A549 (cell line): ENCODE results near the gene HOXB8. TPM values are rescaled to one million over a fixed set of nuclear protein-coding genes. Genes with fewer than 3 reads are reported as not detected.

Experiments used
- ATAC-seq, 2 experiments: fragments of 200-7000 bp in 1 of 2; fragments of >200 bp in 1 of 2; cut with Nextera tagmentation in 1 of 2; cut with Tn5 transposase in 1 of 2; 3 replicates each; pipeline versions ENCODE4 v1.8.0 to v1.9.1; 2018 to 2020; ENCODE audit warnings: mild to moderate bottlenecking in 1 of 2, moderate library complexity in 1 of 2
- CTCF ChIA-PET: fragments of 300-600 bp; sonication (Branson Sonifier 250); formaldehyde crosslinking; extraction: SDS; loops from one replicate; lab custom pipeline; 2021; ENCODE audit warnings: antibody characterized with exemption, inconsistent platforms; lab: Yijun Ruan, JAX
- POLR2A ChIA-PET: fragments of 350-600 bp; formaldehyde crosslinking; extraction: SDS; loops from one replicate; lab custom pipeline; 2021; ENCODE audit warnings: antibody characterized with exemption, inconsistent platforms; lab: Yijun Ruan, JAX
- DNase-seq, 2 experiments: peaks; one replicate each; pipeline versions ENCODE4 v3.0.0 to v3.0.0-alpha.2; 2011 to 2016; ENCODE audit warnings: low read depth in 1 of 2, low spot score in 1 of 2
- FAIRE-seq: peaks from 2 replicates; lab custom pipeline; 2011; peaks lifted over from hg19 to GRCh38; lab: Jason Lieb, UNC
- H3K27ac ChIP-seq, 2 experiments: fragments of >200 bp; sonication (Bioruptor Twin); formaldehyde crosslinking; 3 replicates each; pipeline ENCODE4 v1.5.1; 2016 to 2017
- H3K4me1 ChIP-seq: fragments of >200 bp; sonication (Bioruptor Twin); formaldehyde crosslinking; 3 replicates; pipeline ENCODE4 v1.6.1; 2016
- H3K4me2 ChIP-seq: fragments of >200 bp; sonication (Bioruptor Twin); formaldehyde crosslinking; 3 replicates; pipeline ENCODE4 v1.6.1; 2016
- H3K4me3 ChIP-seq: fragments of >200 bp; sonication (Bioruptor Twin); formaldehyde crosslinking; 3 replicates; pipeline ENCODE4 v1.5.1; 2016
- H3K9me3 ChIP-seq: fragments of >200 bp; sonication (Bioruptor Twin); formaldehyde crosslinking; 3 replicates; pipeline ENCODE4 v1.6.1; 2016
- BHLHE40 ChIP-seq: IDR thresholded peaks from 2 replicates; pipeline ENCODE4 v1.6.1; 2012; ENCODE audit warnings: low read depth, low read length, inconsistent platforms
- CBX2 ChIP-seq: fragments of 200-600 bp; sonication (generic); IDR thresholded peaks from 2 replicates; pipeline ENCODE4 v1.6.1; 2016; ENCODE audit warnings: low read depth, mild to moderate bottlenecking, borderline replicate concordance
- CHD2 ChIP-seq: fragments of 150-350 bp; IDR thresholded peaks from 2 replicates; pipeline ENCODE4 v1.6.1; 2014; ENCODE audit warnings: low read length; ENCODE audit not compliant: partially characterized antibody
- EP300 ChIP-seq, 2 experiments: fragments of >200 bp; sonication (Bioruptor Twin); formaldehyde crosslinking; IDR thresholded peaks; 2 replicates in 1 of 2; 3 replicates in 1 of 2; pipeline ENCODE4 v1.6.1; 2016 to 2017
- FOSL2 ChIP-seq, 2 experiments: fragments of 450-650 bp in 1 of 2; fragments of >200 bp in 1 of 2; sonication (Bioruptor Twin) in 1 of 2; formaldehyde crosslinking; IDR thresholded peaks; 2 replicates each; pipeline versions ENCODE4 v1.5.0 to v1.6.1; 2016 to 2020; ENCODE audit warnings: mild to moderate bottlenecking in 1 of 2, moderate library complexity in 1 of 2
- GATA3 ChIP-seq: IDR thresholded peaks from 2 replicates; pipeline ENCODE4 v1.6.1; 2012; ENCODE audit warnings: borderline replicate concordance
- HEYL ChIP-seq: fragments of 250-450 bp; sonication (Bioruptor Pico); IDR thresholded peaks from 2 replicates; pipeline ENCODE4 v1.8.0; 2021; ENCODE audit warnings: mild to moderate bottlenecking, moderate library complexity
- HOXA7 ChIP-seq: fragments of 250-450 bp; sonication (Bioruptor Pico); IDR thresholded peaks from 2 replicates; pipeline ENCODE4 v1.5.0; 2020; ENCODE audit warnings: mild to moderate bottlenecking, moderate library complexity
- HOXB5 ChIP-seq: fragments of 250-450 bp; sonication (Bioruptor Pico); IDR thresholded peaks from 2 replicates; pipeline ENCODE4 v1.5.0; 2020; ENCODE audit warnings: mild to moderate bottlenecking, moderate library complexity
- JUN ChIP-seq, 2 experiments: fragments of >200 bp; sonication (Bioruptor Twin); formaldehyde crosslinking; IDR thresholded peaks; 2 replicates in 1 of 2; 3 replicates in 1 of 2; pipeline ENCODE4 v1.6.1; 2016 to 2017
- JUNB ChIP-seq: fragments of >200 bp; sonication (Bioruptor Twin); formaldehyde crosslinking; IDR thresholded peaks from 2 replicates; pipeline ENCODE4 v1.6.1; 2016
- NFE2L2 ChIP-seq: fragments of 150-350 bp; conservative IDR thresholded peaks from 2 replicates; pipeline ENCODE4 v1.6.1; 2014; ENCODE audit warnings: low read length
- NR3C1 ChIP-seq: fragments of >200 bp; sonication (Bioruptor Twin); formaldehyde crosslinking; IDR thresholded peaks from 3 replicates; pipeline ENCODE4 v1.6.1; 2017
- POLR2AphosphoS2 ChIP-seq: conservative IDR thresholded peaks from 2 replicates; pipeline ENCODE4 v1.6.1; 2012; ENCODE audit warnings: low read length, improper control_type of control experiment, inconsistent platforms
- RAD21 ChIP-seq, 2 experiments: fragments of >200 bp in 1 of 2; sonication (Bioruptor Twin) in 1 of 2; formaldehyde crosslinking in 1 of 2; IDR thresholded peaks in 1 of 2; conservative IDR thresholded peaks in 1 of 2; 2 replicates in 1 of 2; 3 replicates in 1 of 2; pipeline ENCODE4 v1.6.1; 2012 to 2018; ENCODE audit warnings: inconsistent platforms in 1 of 2
- RNF2 ChIP-seq: fragments of 200-600 bp; sonication (generic); IDR thresholded peaks from 2 replicates; pipeline ENCODE4 v1.6.1; 2016; ENCODE audit warnings: low read depth, mild to moderate bottlenecking, antibody characterized with exemption, moderate library complexity, borderline replicate concordance
- SMC3 ChIP-seq: fragments of >200 bp; sonication (Bioruptor Twin); formaldehyde crosslinking; IDR thresholded peaks from 3 replicates; pipeline ENCODE4 v1.6.1; 2018; ENCODE audit warnings: inconsistent platforms
- ZC3H11A ChIP-seq: fragments of 450-650 bp; IDR thresholded peaks from 2 replicates; pipeline ENCODE4 v1.6.1; 2014; ENCODE audit warnings: antibody characterized with exemption, mild to moderate bottlenecking
- ZSCAN20 ChIP-seq: fragments of 250-450 bp; sonication (Bioruptor Pico); IDR thresholded peaks from 2 replicates; pipeline ENCODE4 v1.8.0; 2022; ENCODE audit warnings: mild to moderate bottlenecking, moderate library complexity
- WGBS: methylation state at CpG from one replicate; pipeline ENCODE4 v1.1.6; 2017; ENCODE audit errors: missing lambda C conversion rate; 5-methylcytosine and 5-hydroxymethylcytosine counted together
- polyA plus RNA-seq, 4 experiments: library from polyadenylated mRNA; depleted of rRNA in 3 of 4; stranded (reverse); fragments of >200 nt; fragmentation: RNase III in 1 of 4; extraction: RNeasy Plus Mini Kit Qiagen cat#74134 plus additional on column Dnase treatment in 1 of 4; gene quantifications; 2 replicates in 3 of 4; 3 replicates in 1 of 4; pipeline ENCODE4 v1.2.3, GENCODE V29; 2011 to 2017
- TF ChIP-seq, protein P1 (sequence below): IDR thresholded peaks from 2 replicates; pipeline ENCODE4 v1.6.1; 2012; ENCODE audit warnings: low read depth, borderline replicate concordance
- TF ChIP-seq, protein P2 (sequence below): fragments of 250-450 bp; sonication (Bioruptor Pico); IDR thresholded peaks from 2 replicates; pipeline ENCODE4 v1.5.0; 2020; ENCODE audit warnings: low read depth, mild to moderate bottlenecking, moderate library complexity
- TF ChIP-seq, protein P3 (sequence below): IDR thresholded peaks from 2 replicates; pipeline ENCODE4 v1.6.1; 2012
- TF ChIP-seq, protein P4 (sequence below): fragments of 200-600 bp; sonication (generic); IDR thresholded peaks from 2 replicates; pipeline ENCODE4 v1.6.1; 2016; ENCODE audit warnings: antibody characterized with exemption, mild to moderate bottlenecking, moderate library complexity
- TF ChIP-seq, protein P5 (sequence below): fragments of 250-450 bp; sonication (Bioruptor Pico); IDR thresholded peaks from 2 replicates; pipeline ENCODE4 v1.5.0; 2021; ENCODE audit warnings: mild to moderate bottlenecking, moderate library complexity, borderline replicate concordance

Gene HOXB8
- polyA plus RNA-seq, 2 of the 4 experiments (the other 2 are of a cell fraction): 5.8 to 11.1 TPM

DNA sequence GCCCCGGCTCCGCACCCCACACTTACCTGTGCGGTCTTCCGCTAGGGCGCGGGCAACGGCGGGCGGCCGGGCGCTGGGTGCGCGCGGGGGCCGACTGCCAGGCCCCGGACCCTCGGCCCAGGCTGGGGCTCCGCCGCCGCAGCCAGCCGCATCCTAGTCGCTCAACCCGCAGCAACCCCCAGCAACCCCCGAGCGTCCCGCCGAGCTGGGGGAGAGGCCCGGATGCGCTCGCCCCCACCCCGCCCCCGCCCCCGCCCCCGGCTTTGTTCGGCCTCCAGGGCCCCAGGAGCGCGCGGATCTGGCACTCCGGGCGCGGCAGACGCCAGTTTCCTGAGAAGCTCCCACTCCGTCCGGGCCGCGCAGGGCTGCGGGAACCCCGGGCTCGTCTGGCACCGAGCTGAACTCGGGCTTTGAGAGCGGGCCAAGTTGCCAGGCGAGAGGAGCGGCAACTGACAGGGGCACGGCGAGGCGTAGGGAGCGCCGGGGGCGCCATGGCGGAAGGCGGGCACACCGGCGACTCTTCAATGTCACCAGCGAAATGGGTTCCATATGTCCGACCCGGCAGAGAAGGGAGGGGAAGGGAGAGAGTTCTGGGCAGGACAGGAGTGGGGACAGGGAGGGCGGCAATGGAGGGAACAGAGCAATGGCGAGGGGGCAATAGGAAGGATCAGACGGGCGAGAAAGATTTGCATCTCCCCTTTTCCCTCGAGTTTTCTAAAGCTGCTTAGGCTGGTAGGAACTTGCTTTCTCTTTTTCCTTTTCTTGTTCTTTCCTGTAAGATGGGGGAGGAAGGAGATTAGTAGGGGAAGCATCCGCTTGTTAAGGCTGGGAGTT lies 50.7 kb downstream of the HOXB8 start:
- WGBS: 92% methylated on average over 54 of the region's 73 CpGs
- H3K4me3 ChIP-seq: no peak overlapping the region

DNA sequence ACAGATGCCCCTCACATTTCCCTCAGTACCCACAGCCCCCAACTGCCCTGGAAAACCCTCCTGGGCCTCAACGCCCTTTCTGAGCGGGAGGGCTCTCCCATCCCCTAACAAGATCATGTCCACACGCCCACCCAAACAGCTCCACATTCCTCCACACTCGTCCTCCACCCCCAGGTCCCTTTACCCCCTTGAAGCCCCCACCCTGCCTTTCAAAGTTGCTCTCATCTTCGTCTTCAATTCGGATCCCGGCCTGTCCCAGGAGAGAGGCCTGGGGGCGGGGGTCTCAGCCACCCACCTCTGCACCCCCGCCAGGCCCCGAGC lies 51.3 kb downstream of the HOXB8 start:
- no peak for TF ChIP-seq NFE2L2
- TF ChIP-seq, protein P1, sequence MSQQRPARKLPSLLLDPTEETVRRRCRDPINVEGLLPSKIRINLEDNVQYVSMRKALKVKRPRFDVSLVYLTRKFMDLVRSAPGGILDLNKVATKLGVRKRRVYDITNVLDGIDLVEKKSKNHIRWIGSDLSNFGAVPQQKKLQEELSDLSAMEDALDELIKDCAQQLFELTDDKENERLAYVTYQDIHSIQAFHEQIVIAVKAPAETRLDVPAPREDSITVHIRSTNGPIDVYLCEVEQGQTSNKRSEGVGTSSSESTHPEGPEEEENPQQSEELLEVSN: no peak
- TF ChIP-seq CHD2: no peak
- no peak for TF ChIP-seq HEYL (CRISPR knock-in tag)
- TF ChIP-seq GATA3: no peak
- TF ChIP-seq POLR2AphosphoS2: no peak
- TF ChIP-seq JUNB: no peak
- no peak for TF ChIP-seq SMC3
- no peak overlapping the region for H3K27ac ChIP-seq
- FAIRE-seq: no peak
- DNase-seq: no peak
- no peak overlapping the region for H3K4me2 ChIP-seq
- ATAC-seq: no peak
- POLR2A ChIA-PET: no interaction called here
- peaks cover 13% of the 10 kb centered on the region; the same call in 2 of the 3 replicates for H3K4me1 ChIP-seq
- 89% methylated on average over 9 of the region's 10 CpGs for WGBS
- no peaks in the 10 kb centered on the region for H3K9me3 ChIP-seq
- CTCF ChIA-PET: interaction anchor here (1.3 to 3.6 kb wide), 4 partner anchors 24 to 283 kb away, joined by 3 to 13 read pairs (median 4); no protein-coding TSS in a partner anchor
- no peak overlapping the region for H3K4me3 ChIP-seq

More for the DNA sequence above, 50.7 kb downstream of the HOXB8 start:
- Histone ChIP-seq H3K9me3 (no peaks in the 10 kb centered on the region), H3K4me2 (no peak overlapping the region), H3K4me1 (peaks cover 13% of the 10 kb centered on the region; the same call in 2 of the 3 replicates), H3K27ac (no peak overlapping the region)
- CTCF ChIA-PET: interaction anchor here (1.3 to 3.6 kb wide), 3 partner anchors 23 to 228 kb away, joined by 3 to 13 read pairs (median 6); no protein-coding TSS in a partner anchor
- TF ChIP-seq NFE2L2 (no peak), HOXA7 (CRISPR knock-in tag) (no peak), RNF2 (no peak), JUN (IDR thresholded peaks at IDR 0.05) (no peak), CHD2 (no peak), CBX2 (no peak), ZC3H11A (no peak), NR3C1 (no peak), BHLHE40 (no peak), FOSL2 (IDR thresholded peaks at IDR 0.05) (no peak), FOSL2 (CRISPR knock-in tag; IDR thresholded peaks at IDR 0.05) (no peak), EP300 (IDR thresholded peaks at IDR 0.05) (no peak), RAD21 (conservative IDR thresholded peaks at IDR 0.05 in 1 of 2, IDR thresholded peaks at IDR 0.05 in 1 of 2) (no peak), ZSCAN20 (CRISPR knock-in tag) (no peak), HOXB5 (no peak)
- TF ChIP-seq, protein P2, sequence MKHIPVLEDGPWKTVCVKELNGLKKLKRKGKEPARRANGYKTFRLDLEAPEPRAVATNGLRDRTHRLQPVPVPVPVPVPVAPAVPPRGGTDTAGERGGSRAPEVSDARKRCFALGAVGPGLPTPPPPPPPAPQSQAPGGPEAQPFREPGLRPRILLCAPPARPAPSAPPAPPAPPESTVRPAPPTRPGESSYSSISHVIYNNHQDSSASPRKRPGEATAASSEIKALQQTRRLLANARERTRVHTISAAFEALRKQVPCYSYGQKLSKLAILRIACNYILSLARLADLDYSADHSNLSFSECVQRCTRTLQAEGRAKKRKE (CRISPR knock-in tag): no peak
- TF ChIP-seq, protein P3, sequence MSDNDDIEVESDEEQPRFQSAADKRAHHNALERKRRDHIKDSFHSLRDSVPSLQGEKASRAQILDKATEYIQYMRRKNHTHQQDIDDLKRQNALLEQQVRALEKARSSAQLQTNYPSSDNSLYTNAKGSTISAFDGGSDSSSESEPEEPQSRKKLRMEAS: no peak
- TF ChIP-seq, protein P1: no peak
- TF ChIP-seq, protein P4, sequence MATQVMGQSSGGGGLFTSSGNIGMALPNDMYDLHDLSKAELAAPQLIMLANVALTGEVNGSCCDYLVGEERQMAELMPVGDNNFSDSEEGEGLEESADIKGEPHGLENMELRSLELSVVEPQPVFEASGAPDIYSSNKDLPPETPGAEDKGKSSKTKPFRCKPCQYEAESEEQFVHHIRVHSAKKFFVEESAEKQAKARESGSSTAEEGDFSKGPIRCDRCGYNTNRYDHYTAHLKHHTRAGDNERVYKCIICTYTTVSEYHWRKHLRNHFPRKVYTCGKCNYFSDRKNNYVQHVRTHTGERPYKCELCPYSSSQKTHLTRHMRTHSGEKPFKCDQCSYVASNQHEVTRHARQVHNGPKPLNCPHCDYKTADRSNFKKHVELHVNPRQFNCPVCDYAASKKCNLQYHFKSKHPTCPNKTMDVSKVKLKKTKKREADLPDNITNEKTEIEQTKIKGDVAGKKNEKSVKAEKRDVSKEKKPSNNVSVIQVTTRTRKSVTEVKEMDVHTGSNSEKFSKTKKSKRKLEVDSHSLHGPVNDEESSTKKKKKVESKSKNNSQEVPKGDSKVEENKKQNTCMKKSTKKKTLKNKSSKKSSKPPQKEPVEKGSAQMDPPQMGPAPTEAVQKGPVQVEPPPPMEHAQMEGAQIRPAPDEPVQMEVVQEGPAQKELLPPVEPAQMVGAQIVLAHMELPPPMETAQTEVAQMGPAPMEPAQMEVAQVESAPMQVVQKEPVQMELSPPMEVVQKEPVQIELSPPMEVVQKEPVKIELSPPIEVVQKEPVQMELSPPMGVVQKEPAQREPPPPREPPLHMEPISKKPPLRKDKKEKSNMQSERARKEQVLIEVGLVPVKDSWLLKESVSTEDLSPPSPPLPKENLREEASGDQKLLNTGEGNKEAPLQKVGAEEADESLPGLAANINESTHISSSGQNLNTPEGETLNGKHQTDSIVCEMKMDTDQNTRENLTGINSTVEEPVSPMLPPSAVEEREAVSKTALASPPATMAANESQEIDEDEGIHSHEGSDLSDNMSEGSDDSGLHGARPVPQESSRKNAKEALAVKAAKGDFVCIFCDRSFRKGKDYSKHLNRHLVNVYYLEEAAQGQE: no peak
- TF ChIP-seq, protein P5, sequence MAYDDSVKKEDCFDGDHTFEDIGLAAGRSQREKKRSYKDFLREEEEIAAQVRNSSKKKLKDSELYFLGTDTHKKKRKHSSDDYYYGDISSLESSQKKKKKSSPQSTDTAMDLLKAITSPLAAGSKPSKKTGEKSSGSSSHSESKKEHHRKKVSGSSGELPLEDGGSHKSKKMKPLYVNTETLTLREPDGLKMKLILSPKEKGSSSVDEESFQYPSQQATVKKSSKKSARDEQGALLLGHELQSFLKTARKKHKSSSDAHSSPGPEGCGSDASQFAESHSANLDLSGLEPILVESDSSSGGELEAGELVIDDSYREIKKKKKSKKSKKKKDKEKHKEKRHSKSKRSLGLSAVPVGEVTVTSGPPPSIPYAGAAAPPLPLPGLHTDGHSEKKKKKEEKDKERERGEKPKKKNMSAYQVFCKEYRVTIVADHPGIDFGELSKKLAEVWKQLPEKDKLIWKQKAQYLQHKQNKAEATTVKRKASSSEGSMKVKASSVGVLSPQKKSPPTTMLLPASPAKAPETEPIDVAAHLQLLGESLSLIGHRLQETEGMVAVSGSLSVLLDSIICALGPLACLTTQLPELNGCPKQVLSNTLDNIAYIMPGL (CRISPR knock-in tag): no peak
- POLR2A ChIA-PET: no interaction called here
- FAIRE-seq (no peak), ATAC-seq (no peak), DNase-seq (no peak)
